Trophoblast cell (in vitro differentiated cells and primary cell): ENCODE results near the gene TSR3.

Experiments
- DNase-seq, 2 donors: peaks; one replicate each; pipeline ENCODE4 v3.0.0-alpha.2; 2016
- H2AFZ ChIP-seq: 2 replicates; pipeline ENCODE4 v1.6.1; 2013; ENCODE audit warnings: low read length, moderate library complexity, mild to moderate bottlenecking; ENCODE audit not compliant: insufficient read depth, poor library complexity
- H2AK5ac ChIP-seq: 2 replicates; pipeline ENCODE4 v1.6.1; 2013; ENCODE audit warnings: mild to moderate bottlenecking, low read length
- H2BK120ac ChIP-seq: 2 replicates; pipeline ENCODE4 v1.6.1; 2013; ENCODE audit warnings: low read length, mild to moderate bottlenecking, moderate library complexity; ENCODE audit not compliant: insufficient read depth, poor library complexity
- H2BK12ac ChIP-seq: 2 replicates; pipeline ENCODE4 v1.6.1; 2013; ENCODE audit warnings: mild to moderate bottlenecking, low read length, moderate library complexity
- H2BK5ac ChIP-seq: 2 replicates; pipeline ENCODE4 v1.6.1; 2013; ENCODE audit warnings: low read length, low read depth, moderate library complexity, mild to moderate bottlenecking; ENCODE audit not compliant: poor library complexity
- H3K14ac ChIP-seq: 2 replicates; pipeline ENCODE4 v1.6.1; 2013; ENCODE audit warnings: mild to moderate bottlenecking, low read length
- H3K18ac ChIP-seq: 2 replicates; pipeline ENCODE4 v1.6.1; 2013; ENCODE audit warnings: mild to moderate bottlenecking, low read length
- H3K23ac ChIP-seq: 2 replicates; pipeline ENCODE4 v1.6.1; 2013; ENCODE audit warnings: low read length
- H3K27ac ChIP-seq: 2 replicates; pipeline ENCODE4 v1.5.1; 2013; ENCODE audit warnings: low read depth, mild to moderate bottlenecking, inconsistent platforms, low read length, moderate library complexity
- H3K27me3 ChIP-seq: 2 replicates; pipeline ENCODE4 v1.6.1; 2013; ENCODE audit warnings: inconsistent platforms, mild to moderate bottlenecking, low read length, moderate library complexity; ENCODE audit not compliant: insufficient read depth
- H3K36me3 ChIP-seq, 2 experiments: 1 replicate in 1 of 2; 2 replicates in 1 of 2; pipeline ENCODE4 v1.6.1; 2013; ENCODE audit warnings: low read length in 2 of 2, mild to moderate bottlenecking in 2 of 2, moderate library complexity in 1 of 2; ENCODE audit not compliant: insufficient read depth in 2 of 2, control insufficient read depth in 1 of 2
- H3K4ac ChIP-seq: 2 replicates; pipeline ENCODE4 v1.6.1; 2013; ENCODE audit warnings: low read depth, mild to moderate bottlenecking, low read length, moderate library complexity
- H3K4me1 ChIP-seq, 2 experiments: 1 replicate in 1 of 2; 2 replicates in 1 of 2; pipeline ENCODE4 v1.6.1; 2013; ENCODE audit warnings: low read length in 2 of 2, mild to moderate bottlenecking in 2 of 2, moderate library complexity in 1 of 2; ENCODE audit not compliant: insufficient read depth in 2 of 2, control insufficient read depth in 1 of 2
- H3K4me2 ChIP-seq: 2 replicates; pipeline ENCODE4 v1.6.1; 2013; ENCODE audit warnings: inconsistent platforms, mild to moderate bottlenecking, low read length, moderate library complexity
- H3K4me3 ChIP-seq: 2 replicates; pipeline ENCODE4 v1.5.1; 2013; ENCODE audit warnings: mild to moderate bottlenecking, low read depth, low read length, inconsistent platforms
- H3K79me1 ChIP-seq: one replicate; pipeline ENCODE4 v1.6.1; 2013; ENCODE audit warnings: low read length
- H3K79me2 ChIP-seq: 2 replicates; pipeline ENCODE4 v1.6.1; 2013; ENCODE audit warnings: low read length, mild to moderate bottlenecking; ENCODE audit not compliant: control insufficient read depth, insufficient read depth, poor library complexity
- H3K9ac ChIP-seq: 2 replicates; pipeline ENCODE4 v1.6.1; 2013; ENCODE audit warnings: mild to moderate bottlenecking, low read length
- H3K9me3 ChIP-seq: 2 replicates; pipeline ENCODE4 v1.6.1; 2013; ENCODE audit warnings: low read depth, mild to moderate bottlenecking, control low read depth, inconsistent platforms, low read length; ENCODE audit not compliant: insufficient read depth
- H4K12ac ChIP-seq: 2 replicates; pipeline ENCODE4 v1.6.1; 2013; ENCODE audit warnings: low read depth, mild to moderate bottlenecking, low read length, moderate library complexity
- H4K8ac ChIP-seq: 2 replicates; pipeline ENCODE4 v1.6.1; 2013; ENCODE audit warnings: low read depth, mild to moderate bottlenecking, low read length, moderate library complexity
- H4K91ac ChIP-seq: one replicate; pipeline ENCODE4 v1.6.1; 2013; ENCODE audit warnings: low read depth, mild to moderate bottlenecking, low read length, moderate library complexity
- WGBS: extraction: QIAGEN DNeasy Blood & Tissue Kit; methylation state at CpG from one replicate; pipeline ENCODE4 v1.1.7; 2013; ENCODE audit warnings: missing lambda C conversion rate; ENCODE audit not compliant: insufficient read length, insufficient coverage; ENCODE audit errors: extremely low coverage; 5-methylcytosine and 5-hydroxymethylcytosine counted together

TSR3 gene

DNA sequence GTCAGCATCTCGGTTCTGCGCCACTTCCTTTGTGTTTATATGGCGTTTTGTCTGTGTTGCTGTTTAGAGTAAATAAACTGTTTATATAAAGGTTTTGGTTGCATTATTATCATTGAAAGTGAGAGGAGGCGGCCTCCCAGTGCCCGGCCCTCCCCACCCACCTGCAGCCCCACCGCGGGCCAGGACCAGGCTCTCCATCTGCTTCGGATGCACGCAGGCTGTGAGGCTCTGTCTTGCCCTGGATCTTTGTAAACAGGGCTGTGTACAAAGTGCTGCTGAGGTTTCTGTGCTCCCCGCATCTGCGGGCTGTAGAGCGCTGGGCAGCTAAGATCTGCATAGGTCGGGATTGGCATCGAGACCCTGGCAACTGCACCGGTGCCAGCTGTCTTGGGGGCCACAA, 26.4 kb downstream of the TSR3 start:
- no peak overlapping the region for H3K23ac ChIP-seq
- no peak overlapping the region for H4K12ac ChIP-seq
- no peak overlapping the region for H3K18ac ChIP-seq
- H2BK5ac ChIP-seq, result no peak overlapping the region
- no peak for DNase-seq
- no peak overlapping the region for H4K8ac ChIP-seq
- H2BK12ac ChIP-seq, result no peak overlapping the region
- H3K9ac ChIP-seq, result no peak overlapping the region
- H2AK5ac ChIP-seq, result no peak overlapping the region
- no peak overlapping the region for H3K14ac ChIP-seq
- no peak overlapping the region for H3K4me3 ChIP-seq
- no peak overlapping the region for H3K27ac ChIP-seq
- H3K9me3 ChIP-seq, result peaks cover under 1% of the 10 kb centered on the region
- no peaks in the 10 kb centered on the region for H3K79me2 ChIP-seq
- no peaks in the 10 kb centered on the region for H3K4me1 ChIP-seq
- H3K27me3 ChIP-seq, result no peaks in the 10 kb centered on the region
- no peak overlapping the region for H3K4ac ChIP-seq
- H3K36me3 ChIP-seq, result peaks cover 49% of the 10 kb centered on the region in 2 experiments
- H4K91ac ChIP-seq, result no peak overlapping the region
- H3K79me1 ChIP-seq, result no peaks in the 10 kb centered on the region
- no peak overlapping the region for H2AFZ ChIP-seq
- no CpG with 5 or more reads among the region's 15 CpGs for WGBS
- no peak overlapping the region for H3K4me2 ChIP-seq
- no peak overlapping the region for H2BK120ac ChIP-seq

DNA sequence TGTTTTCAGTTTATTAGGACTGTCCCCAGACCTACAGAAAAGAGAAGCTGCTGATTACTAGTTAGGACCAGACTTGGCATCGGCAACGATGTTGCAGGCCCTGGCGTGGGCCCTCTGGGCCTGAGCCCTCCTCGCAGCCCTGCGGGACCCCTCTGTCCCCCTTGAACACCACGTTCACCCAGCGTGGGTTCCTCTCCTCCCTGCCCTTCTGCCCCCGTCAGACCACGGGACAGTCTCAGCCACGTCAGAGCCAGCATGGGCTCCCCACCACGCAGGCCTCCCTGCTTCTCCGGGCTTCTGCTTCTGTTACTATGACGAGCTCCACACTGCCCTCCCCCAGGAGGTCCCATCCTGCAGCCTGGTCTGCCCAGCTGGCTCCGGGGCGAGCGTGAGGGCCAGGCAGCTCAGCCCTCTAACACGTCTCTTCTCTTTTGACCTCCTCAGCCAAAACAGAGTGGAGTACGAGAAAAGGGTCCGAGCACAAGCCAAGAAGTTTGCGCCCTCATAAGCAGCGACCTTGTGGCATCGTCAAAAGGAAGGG, 27.3 kb downstream of the TSR3 start:
- no peaks in the 10 kb centered on the region for H3K4me1 ChIP-seq
- no CpG with 5 or more reads among the region's 22 CpGs for WGBS

DNA sequence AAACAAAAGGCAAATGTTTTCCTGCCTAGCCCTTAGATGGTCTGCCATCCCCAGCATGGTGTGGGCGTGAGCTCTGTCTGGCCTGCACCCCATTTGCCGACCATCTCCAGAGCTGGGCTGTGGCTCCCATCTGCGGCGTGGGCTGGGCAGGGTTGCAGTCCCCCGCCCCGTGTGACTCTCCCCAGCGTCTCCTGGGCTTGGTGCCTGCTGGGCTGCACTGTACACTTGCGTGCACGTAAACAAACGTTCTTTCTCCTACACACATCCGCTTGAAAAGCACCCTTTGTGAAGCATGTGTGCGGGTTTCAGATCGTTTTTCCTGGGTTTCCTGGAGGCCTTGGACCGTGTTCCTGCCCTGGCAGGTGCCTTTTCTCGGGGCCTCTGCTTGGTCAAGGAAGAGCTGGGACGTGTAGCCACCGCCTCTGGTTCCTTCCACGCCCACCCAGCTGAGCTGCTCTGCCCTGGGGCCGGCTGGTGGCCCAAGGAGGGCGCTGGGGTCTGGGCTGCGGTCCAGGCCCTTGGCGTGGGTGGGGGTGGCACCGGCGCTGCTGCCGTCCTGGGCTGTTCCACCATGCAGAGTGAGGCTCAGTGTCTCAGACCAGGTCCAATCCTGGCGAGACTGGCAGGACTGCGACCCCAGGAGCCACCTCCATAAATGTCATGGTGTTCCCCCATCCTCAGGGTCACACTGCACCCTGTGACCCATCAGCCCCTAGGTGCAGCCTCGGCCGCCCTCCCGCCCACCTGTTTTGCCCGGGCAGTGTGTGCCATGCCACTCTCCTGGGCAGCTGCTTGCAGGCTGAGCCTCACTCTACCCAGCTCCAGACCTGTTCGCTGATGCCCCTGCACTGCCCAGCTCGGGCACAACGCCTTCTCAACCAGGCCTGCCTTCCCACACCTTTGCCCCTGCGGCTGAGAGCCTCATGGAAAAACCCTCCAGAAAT, 28.1 kb downstream of the TSR3 start:
- Histone ChIP-seq H3K4ac (no peak overlapping the region), H3K27me3 (no peaks in the 10 kb centered on the region), H2BK5ac (no peak overlapping the region), H3K4me3 (no peak overlapping the region), H3K18ac (no peak overlapping the region), H3K36me3 (peaks cover 65% of the 10 kb centered on the region in 2 experiments), H3K9ac (no peak overlapping the region), H2AK5ac (no peak overlapping the region), H2BK120ac (no peak overlapping the region), H4K12ac (no peak overlapping the region), H4K8ac (no peak overlapping the region), H3K4me2 (no peak overlapping the region), H3K79me2 (no peaks in the 10 kb centered on the region), H3K4me1 (no peaks in the 10 kb centered on the region), H2AFZ (no peak overlapping the region), H3K23ac (no peak overlapping the region), H3K14ac (no peak overlapping the region), H3K9me3 (peaks cover 4% of the 10 kb centered on the region), H3K27ac (no peak overlapping the region), H3K79me1 (no peaks in the 10 kb centered on the region), H2BK12ac (no peak overlapping the region), H4K91ac (no peak overlapping the region)
- no peak for DNase-seq
- WGBS, result no CpG with 5 or more reads among the region's 35 CpGs

More for the DNA sequence above, 27.3 kb downstream of the TSR3 start:
- no peak overlapping the region for H2BK12ac ChIP-seq
- no peak overlapping the region for H3K23ac ChIP-seq
- no peak overlapping the region for H3K9ac ChIP-seq
- no peak overlapping the region for H3K4ac ChIP-seq
- no peak overlapping the region for H3K27ac ChIP-seq
- no peak overlapping the region for H2AK5ac ChIP-seq
- no peak overlapping the region for H2BK5ac ChIP-seq
- H2BK120ac ChIP-seq, result no peak overlapping the region
- H3K14ac ChIP-seq, result no peak overlapping the region
- no peak overlapping the region for H4K91ac ChIP-seq
- H3K79me1 ChIP-seq, result no peaks in the 10 kb centered on the region
- no peaks in the 10 kb centered on the region for H3K79me2 ChIP-seq
- H4K8ac ChIP-seq, result no peak overlapping the region
- no peaks in the 10 kb centered on the region for H3K27me3 ChIP-seq
- peaks cover 58% of the 10 kb centered on the region in 2 experiments for H3K36me3 ChIP-seq
- no peak overlapping the region for H4K12ac ChIP-seq
- no peak overlapping the region for H2AFZ ChIP-seq
- H3K4me3 ChIP-seq, result no peak overlapping the region
- H3K18ac ChIP-seq, result no peak overlapping the region
- peaks cover under 1% of the 10 kb centered on the region for H3K9me3 ChIP-seq
- no peak overlapping the region for H3K4me2 ChIP-seq
- no peak for DNase-seq

DNA sequence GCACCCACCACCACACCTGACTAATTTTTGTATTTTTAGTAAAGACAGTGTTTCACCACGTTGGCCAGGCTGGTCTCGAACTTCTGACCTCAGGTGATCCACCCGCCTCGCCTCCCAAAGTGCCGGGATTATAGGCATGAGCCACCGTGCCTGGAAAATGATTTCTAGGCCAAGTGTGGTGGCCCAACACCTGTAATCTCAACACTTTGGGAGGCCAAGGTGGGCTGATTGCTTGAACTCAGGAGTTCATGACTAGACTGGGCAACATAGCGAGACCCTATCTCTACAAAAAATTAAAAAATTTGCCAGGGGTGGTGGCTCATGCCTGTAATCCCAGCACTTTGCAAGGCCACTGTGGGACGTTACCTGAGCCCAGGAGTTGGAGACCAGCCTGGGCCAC, 29.3 kb downstream of the TSR3 start:
- Histone ChIP-seq H4K8ac (no peak overlapping the region), H2BK5ac (no peak overlapping the region), H3K79me1 (no peaks in the 10 kb centered on the region), H2AFZ (no peak overlapping the region), H3K18ac (no peak overlapping the region), H3K4me2 (no peak overlapping the region), H3K4ac (no peak overlapping the region), H3K9ac (no peak overlapping the region), H3K9me3 (peaks cover 4% of the 10 kb centered on the region), H3K4me1 (no peaks in the 10 kb centered on the region), H2BK120ac (no peak overlapping the region), H2BK12ac (no peak overlapping the region), H3K27ac (no peak overlapping the region), H3K27me3 (no peaks in the 10 kb centered on the region), H3K23ac (no peak overlapping the region), H3K14ac (no peak overlapping the region), H4K12ac (no peak overlapping the region), H3K79me2 (no peaks in the 10 kb centered on the region), H2AK5ac (no peak overlapping the region), H3K4me3 (no peak overlapping the region), H4K91ac (no peak overlapping the region), H3K36me3 (peaks cover 77% of the 10 kb centered on the region in 2 experiments)
- no peak for DNase-seq
- WGBS, result no CpG with 5 or more reads among the region's 8 CpGs
